GM12892 (cell line): ENCODE data around the gene TBC1D22A.

Source experiments
- POLR2A ChIP-seq: IDR thresholded peaks from 2 replicates; pipeline ENCODE4 v1.6.1; 2011; ENCODE audit warnings: low read depth, low read length, control low read depth
- POLR2AphosphoS5 ChIP-seq: IDR thresholded peaks from 2 replicates; pipeline ENCODE4 v1.6.1; 2011; ENCODE audit warnings: low read depth, low read length, control low read depth
- TAF1 ChIP-seq: IDR thresholded peaks from 2 replicates; pipeline ENCODE4 v1.6.1; 2011; ENCODE audit warnings: low read depth, mild to moderate bottlenecking, control low read depth, low read length, borderline replicate concordance

DNA sequence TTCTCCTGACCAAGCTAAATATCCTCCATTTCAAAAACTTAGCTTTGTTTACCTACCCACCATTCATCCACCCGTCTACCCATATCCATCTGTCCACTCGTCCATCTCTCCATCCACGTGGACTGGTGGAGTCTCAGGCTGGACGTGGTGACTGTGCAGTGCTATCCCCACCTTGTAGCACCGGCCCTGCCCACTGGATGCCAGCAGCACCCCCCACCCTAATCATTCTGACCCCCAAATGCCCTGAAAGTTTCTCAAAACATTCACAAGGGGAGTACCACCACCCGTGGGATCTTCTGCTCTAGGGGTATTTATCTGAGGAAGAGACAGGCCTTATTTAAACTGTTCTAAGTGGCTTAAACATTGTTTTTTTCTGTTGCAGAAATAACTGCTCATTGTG, 206.4 kb downstream of the TBC1D22A start:
- no peak for TF ChIP-seq POLR2AphosphoS5
- no peak for TF ChIP-seq POLR2A
- no peak for TF ChIP-seq TAF1
